ENCODE results near the gene RNPEP.
A peak's percentile ranks its signal among the peaks of the same experiment; 100 is the strongest.

Gene RNPEP

DNA sequence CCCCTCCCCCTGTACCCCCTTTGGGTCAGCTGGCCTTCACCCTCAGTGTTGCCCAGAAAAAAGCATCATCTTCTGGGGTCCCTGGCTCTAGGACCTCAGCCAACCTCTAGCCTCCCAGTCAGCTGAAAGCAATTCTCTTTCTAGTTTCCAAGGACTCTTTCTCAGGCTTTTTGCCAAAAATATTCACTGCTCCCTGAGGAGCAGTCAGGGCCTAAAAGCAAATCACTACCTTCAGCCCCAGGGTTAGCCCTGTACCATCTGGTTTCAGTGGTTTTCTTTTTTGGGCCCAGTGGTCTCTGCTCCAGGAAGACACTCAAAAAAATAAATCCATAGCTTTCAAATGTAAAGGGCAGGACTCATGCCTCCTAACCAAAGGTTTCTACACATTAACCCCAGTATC is 33.0 kb upstream of the RNPEP start:
- no peak overlapping the region for H4K91ac ChIP-seq (ENCODE audit: low read depth, low read length, poor library complexity)
- no peak overlapping the region for H2BK15ac ChIP-seq (ENCODE audit: low read length)
- H3K4me3 ChIP-seq (ENCODE audit: low read length in 2 of 2), result no peak overlapping the region
- H2AFZ ChIP-seq (ENCODE audit: low read length), result no peak overlapping the region
- no peak overlapping the region for H3K4me2 ChIP-seq (ENCODE audit: insufficient read depth, low read length, poor library complexity, severe bottlenecking)
- no peaks in the 10 kb centered on the region for H3K79me1 ChIP-seq (ENCODE audit: low read depth, low read length)
- H3K4me1 ChIP-seq (ENCODE audit: control insufficient read depth in 2 of 2, insufficient read depth in 1 of 2, low read depth in 1 of 2, low read length in 2 of 2), result peaks cover 10% of the 10 kb centered on the region in 2 donors
- no peak overlapping the region for H3K14ac ChIP-seq (ENCODE audit: low read length)
- H3K4ac ChIP-seq (ENCODE audit: low read length), result no peak overlapping the region
- H3K9ac ChIP-seq (ENCODE audit: low read depth, low read length, poor library complexity), result no peak overlapping the region
- peaks cover 0 to 58% (median 12%) of the 10 kb centered on the region in 3 experiments for H3K27me3 ChIP-seq (ENCODE audit: control insufficient read depth in 3 of 3, insufficient read depth in 3 of 3, low read depth in 1 of 3, low read length in 3 of 3)
- H4K8ac ChIP-seq (ENCODE audit: low read depth, low read length), result no peak overlapping the region
- H3K23ac ChIP-seq (ENCODE audit: low read depth, low read length, poor library complexity), result no peak overlapping the region
- no peaks in the 10 kb centered on the region for H3K36me3 ChIP-seq (replicated peaks in 1 of 2; ENCODE audit: control insufficient read depth in 2 of 2, insufficient read depth in 2 of 2, low read length in 2 of 2)
- H3K27ac ChIP-seq (replicated peaks; ENCODE audit: low read length), result no peak overlapping the region
- no peak overlapping the region for H3K18ac ChIP-seq (ENCODE audit: low read length)
- no peak overlapping the region for H2BK12ac ChIP-seq (ENCODE audit: low read length)
- H2BK120ac ChIP-seq (ENCODE audit: low read depth, low read length), result no peak overlapping the region
- H3K9me3 ChIP-seq (replicated peaks in 1 of 2; ENCODE audit: control insufficient read depth in 2 of 2, insufficient read depth in 1 of 2, low read depth in 1 of 2, low read length in 2 of 2), result no peaks in the 10 kb centered on the region
- no peak overlapping the region for H2AK5ac ChIP-seq (ENCODE audit: low read depth, low read length)
- H2BK5ac ChIP-seq (ENCODE audit: low read length), result no peak overlapping the region
- no peak for DNase-seq (ENCODE audit: low spot score)

DNA sequence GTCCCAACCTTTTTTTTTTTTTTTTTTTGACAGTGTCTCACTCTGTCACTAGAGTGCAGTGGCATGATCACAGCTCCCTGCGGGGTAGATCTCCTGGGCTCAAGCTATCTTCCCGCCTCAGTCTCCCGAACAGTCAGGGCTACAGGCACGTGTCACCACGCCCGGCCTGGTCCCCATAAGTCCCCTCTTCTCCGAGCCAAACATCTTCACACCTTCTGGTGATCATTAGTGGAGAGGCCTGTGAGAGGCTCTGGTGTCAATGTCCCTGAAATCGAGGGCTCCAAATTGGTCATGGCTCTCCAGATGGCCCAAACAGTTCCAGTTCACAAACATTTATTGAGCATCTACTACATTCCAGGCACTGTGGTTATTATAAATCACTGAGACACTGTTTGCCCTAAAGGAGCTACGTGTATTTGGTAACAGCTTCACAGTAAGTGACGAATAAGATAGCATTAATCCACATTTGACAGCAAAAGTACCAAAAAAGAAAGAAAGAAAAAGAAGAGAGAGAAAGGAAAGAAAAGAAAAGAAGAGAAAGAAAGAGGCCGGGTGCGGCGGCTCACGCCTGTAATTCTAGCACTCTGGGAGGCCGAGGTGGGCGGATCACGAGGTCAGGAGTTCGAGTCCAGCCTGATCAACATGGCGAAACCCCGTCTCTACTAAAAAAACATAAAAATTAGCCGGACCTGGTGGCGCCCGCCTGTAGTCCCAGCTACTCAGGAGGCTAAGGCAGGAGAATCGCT is 28.0 kb upstream of the RNPEP start:
- H3K9ac ChIP-seq (ENCODE audit: low read depth, low read length, poor library complexity), result no peak overlapping the region
- no peak overlapping the region for H2BK12ac ChIP-seq (ENCODE audit: low read length)
- H3K9me3 ChIP-seq (replicated peaks in 1 of 2; ENCODE audit: control insufficient read depth in 2 of 2, insufficient read depth in 1 of 2, low read depth in 1 of 2, low read length in 2 of 2), result no peaks in the 10 kb centered on the region
- no peak overlapping the region for H3K4ac ChIP-seq (ENCODE audit: low read length)
- no CpG with 5 or more reads among the region's 24 CpGs for WGBS, 2 donors (ENCODE audit: extremely low coverage in 2 of 2, insufficient read length in 2 of 2, insufficient replicate concordance in 1 of 2)
- DNase-seq (ENCODE audit: low spot score), result no peak
- H3K18ac ChIP-seq (ENCODE audit: low read length), result no peak overlapping the region
- H2BK5ac ChIP-seq (ENCODE audit: low read length), result no peak overlapping the region
- H3K4me3 ChIP-seq (ENCODE audit: low read length in 2 of 2), result peak overlapping the region; percentile 82
- no peak overlapping the region for H3K23ac ChIP-seq (ENCODE audit: low read depth, low read length, poor library complexity)
- H3K36me3 ChIP-seq (replicated peaks in 1 of 2; ENCODE audit: control insufficient read depth in 2 of 2, insufficient read depth in 2 of 2, low read length in 2 of 2), result peaks cover 11 to 22% of the 10 kb centered on the region in 2 donors
- no peak overlapping the region for H4K91ac ChIP-seq (ENCODE audit: low read depth, low read length, poor library complexity)
- H3K79me1 ChIP-seq (ENCODE audit: low read depth, low read length), result peaks cover 4% of the 10 kb centered on the region
- H3K4me2 ChIP-seq (ENCODE audit: insufficient read depth, low read length, poor library complexity, severe bottlenecking), result peak overlapping the region; percentile 56
- no peak overlapping the region for H3K27ac ChIP-seq (replicated peaks; ENCODE audit: low read length)
- no peak overlapping the region for H2AK5ac ChIP-seq (ENCODE audit: low read depth, low read length)
- peaks cover 0 to 4% of the 10 kb centered on the region in 2 donors for H3K4me1 ChIP-seq (ENCODE audit: control insufficient read depth in 2 of 2, insufficient read depth in 1 of 2, low read depth in 1 of 2, low read length in 2 of 2)
- H4K8ac ChIP-seq (ENCODE audit: low read depth, low read length), result no peak overlapping the region
- no peak overlapping the region for H2BK15ac ChIP-seq (ENCODE audit: low read length)
- H2BK120ac ChIP-seq (ENCODE audit: low read depth, low read length), result no peak overlapping the region
- H2AFZ ChIP-seq (ENCODE audit: low read length), result peak overlapping the region; percentile 85
- H3K14ac ChIP-seq (ENCODE audit: low read length), result no peak overlapping the region
- H3K27me3 ChIP-seq (ENCODE audit: control insufficient read depth in 3 of 3, insufficient read depth in 3 of 3, low read depth in 1 of 3, low read length in 3 of 3), result peaks cover 0 to 17% (median 0%) of the 10 kb centered on the region in 3 experiments

DNA sequence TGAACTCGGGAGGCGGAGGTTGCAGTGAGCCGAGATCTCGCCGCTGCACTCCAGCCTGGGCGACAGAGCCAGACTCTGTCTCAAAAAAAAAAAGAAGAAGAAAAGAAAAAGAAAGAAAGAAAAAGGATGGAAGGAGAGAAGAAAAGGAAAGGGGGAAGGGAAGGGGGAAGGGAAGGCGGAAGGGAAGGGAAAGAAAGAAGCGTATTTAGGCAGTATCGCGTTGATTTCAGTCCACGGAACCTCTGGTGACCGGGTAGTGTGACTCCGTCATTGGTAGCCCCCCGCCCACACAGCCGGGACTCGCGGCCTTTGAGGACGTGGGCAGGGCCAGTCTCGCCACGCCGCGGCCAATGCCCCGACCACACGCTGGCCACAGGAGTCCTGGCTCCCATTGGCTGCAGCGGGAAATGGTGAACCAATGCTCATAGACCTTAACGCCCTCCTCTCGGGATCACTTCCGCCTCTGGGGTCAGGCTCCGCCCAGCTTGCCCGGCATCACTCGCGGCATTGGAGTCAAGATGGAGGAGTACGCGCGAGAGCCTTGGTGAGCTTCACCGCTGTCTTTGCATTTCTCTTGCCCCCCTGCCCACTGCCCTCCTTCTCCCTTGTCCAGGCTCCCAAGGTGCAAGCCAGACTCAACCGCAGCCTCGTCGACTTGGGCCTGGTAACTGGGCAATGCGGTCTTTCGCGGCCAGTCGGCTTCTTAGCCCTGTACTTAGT is 27.3 kb upstream of the RNPEP start, which contains the start of gene TIMM17A:
Gene TIMM17A (plus strand): TSS at position 495 of the 720 bp plus-strand sequence. CDS start 24 bp downstream, at position 519.
- Histone ChIP-seq H3K36me3 (replicated peaks in 1 of 2; ENCODE audit: control insufficient read depth in 2 of 2, insufficient read depth in 2 of 2, low read length in 2 of 2) (peaks cover 11 to 29% of the 10 kb centered on the region in 2 donors), H3K4me2 (ENCODE audit: insufficient read depth, low read length, poor library complexity, severe bottlenecking) (peak within 1 kb of the TSS; percentile 77), H3K4me3 (ENCODE audit: low read length in 2 of 2) (peak within 1 kb of the TSS; percentile 82), H2BK15ac (ENCODE audit: low read length) (no peak within 1 kb of the TSS), H2BK5ac (ENCODE audit: low read length) (peak within 1 kb of the TSS; percentile 14), H3K9ac (ENCODE audit: low read depth, low read length, poor library complexity) (peak within 1 kb of the TSS; percentile 99), H4K91ac (ENCODE audit: low read depth, low read length, poor library complexity) (no peak within 1 kb of the TSS), H3K18ac (ENCODE audit: low read length) (peak within 1 kb of the TSS; percentile 86), H3K4me1 (ENCODE audit: control insufficient read depth in 2 of 2, insufficient read depth in 1 of 2, low read depth in 1 of 2, low read length in 2 of 2) (peaks cover 0 to 4% of the 10 kb centered on the region in 2 donors), H3K27me3 (ENCODE audit: control insufficient read depth in 3 of 3, insufficient read depth in 3 of 3, low read depth in 1 of 3, low read length in 3 of 3) (peaks cover 0 to 11% (median 0%) of the 10 kb centered on the region in 3 experiments), H2AK5ac (ENCODE audit: low read depth, low read length) (peak within 1 kb of the TSS; percentile 1), H3K27ac (replicated peaks; ENCODE audit: low read length) (peak within 1 kb of the TSS; percentile 39), H3K14ac (ENCODE audit: low read length) (peak within 1 kb of the TSS; percentile 89), H3K9me3 (replicated peaks in 1 of 2; ENCODE audit: control insufficient read depth in 2 of 2, insufficient read depth in 1 of 2, low read depth in 1 of 2, low read length in 2 of 2) (no peaks in the 10 kb centered on the region), H2BK120ac (ENCODE audit: low read depth, low read length) (no peak within 1 kb of the TSS), H2AFZ (ENCODE audit: low read length) (peak within 1 kb of the TSS; percentile 85), H3K79me1 (ENCODE audit: low read depth, low read length) (peaks cover 5% of the 10 kb centered on the region), H3K4ac (ENCODE audit: low read length) (no peak within 1 kb of the TSS), H3K23ac (ENCODE audit: low read depth, low read length, poor library complexity) (peak within 1 kb of the TSS; percentile 93), H2BK12ac (ENCODE audit: low read length) (no peak within 1 kb of the TSS), H4K8ac (ENCODE audit: low read depth, low read length) (no peak within 1 kb of the TSS)
- no CpG with 5 or more reads among the region's 43 CpGs for WGBS, 2 donors (ENCODE audit: extremely low coverage in 2 of 2, insufficient read length in 2 of 2, insufficient replicate concordance in 1 of 2)
- peak; percentile 92 for DNase-seq (ENCODE audit: low spot score)

DNA sequence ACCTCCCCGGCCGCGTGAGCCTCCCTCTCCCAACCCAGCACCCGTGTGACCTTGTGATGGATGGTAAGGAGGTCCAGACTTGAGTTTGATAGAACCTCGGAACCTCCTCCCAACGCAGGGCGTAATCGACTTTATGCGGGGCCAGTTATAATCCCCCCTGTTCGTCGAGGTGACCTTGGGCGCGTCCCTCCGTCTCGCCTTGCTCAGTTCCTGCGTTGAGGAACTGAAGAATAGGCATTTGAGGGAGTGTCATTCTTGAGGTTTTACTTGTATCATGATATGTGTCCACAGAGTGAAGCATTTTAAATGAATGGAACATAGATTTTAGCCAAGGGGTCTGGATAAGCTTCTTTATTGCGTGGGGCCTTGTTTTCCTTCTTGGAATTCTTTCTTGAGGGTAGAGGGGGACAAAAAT is 26.7 kb upstream of the RNPEP start:
- H3K18ac ChIP-seq (ENCODE audit: low read length), result peak overlapping the region; percentile 86

More for the DNA sequence above, 26.7 kb upstream of the RNPEP start:
- peak overlapping the region; percentile 1 for H2AK5ac ChIP-seq (ENCODE audit: low read depth, low read length)
- H3K27me3 ChIP-seq (ENCODE audit: control insufficient read depth in 3 of 3, insufficient read depth in 3 of 3, low read depth in 1 of 3, low read length in 3 of 3), result peaks cover 0 to 6% (median 0%) of the 10 kb centered on the region in 3 experiments
- no peak for DNase-seq (ENCODE audit: low spot score)
- H3K4me3 ChIP-seq (ENCODE audit: low read length in 2 of 2), result peak overlapping the region; percentile 82
- H2BK15ac ChIP-seq (ENCODE audit: low read length), result no peak overlapping the region
- peak overlapping the region; percentile 89 for H3K14ac ChIP-seq (ENCODE audit: low read length)
- peak overlapping the region; percentile 99 for H3K9ac ChIP-seq (ENCODE audit: low read depth, low read length, poor library complexity)
- H2BK120ac ChIP-seq (ENCODE audit: low read depth, low read length), result no peak overlapping the region
- no peaks in the 10 kb centered on the region for H3K9me3 ChIP-seq (replicated peaks in 1 of 2; ENCODE audit: control insufficient read depth in 2 of 2, insufficient read depth in 1 of 2, low read depth in 1 of 2, low read length in 2 of 2)
- no peak overlapping the region for H2BK12ac ChIP-seq (ENCODE audit: low read length)
- no peak overlapping the region for H4K91ac ChIP-seq (ENCODE audit: low read depth, low read length, poor library complexity)
- peaks cover 11 to 34% of the 10 kb centered on the region in 2 donors for H3K36me3 ChIP-seq (replicated peaks in 1 of 2; ENCODE audit: control insufficient read depth in 2 of 2, insufficient read depth in 2 of 2, low read length in 2 of 2)
- peak overlapping the region; percentile 85 for H2AFZ ChIP-seq (ENCODE audit: low read length)
- H3K4me1 ChIP-seq (ENCODE audit: control insufficient read depth in 2 of 2, insufficient read depth in 1 of 2, low read depth in 1 of 2, low read length in 2 of 2), result peaks cover 0 to 4% of the 10 kb centered on the region in 2 donors
- H3K4ac ChIP-seq (ENCODE audit: low read length), result no peak overlapping the region
- H3K23ac ChIP-seq (ENCODE audit: low read depth, low read length, poor library complexity), result peak overlapping the region; percentile 93
- H2BK5ac ChIP-seq (ENCODE audit: low read length), result peak overlapping the region; percentile 14
- whole genome bisulfite sequencing, 2 donors (ENCODE audit: extremely low coverage in 2 of 2, insufficient read length in 2 of 2, insufficient replicate concordance in 1 of 2), result no CpG with 5 or more reads among the region's 17 CpGs
- H3K4me2 ChIP-seq (ENCODE audit: insufficient read depth, low read length, poor library complexity, severe bottlenecking), result peak overlapping the region; percentile 77
- H3K79me1 ChIP-seq (ENCODE audit: low read depth, low read length), result peaks cover 5% of the 10 kb centered on the region
- H3K27ac ChIP-seq (replicated peaks; ENCODE audit: low read length), result peak overlapping the region; percentile 39
- H4K8ac ChIP-seq (ENCODE audit: low read depth, low read length), result no peak overlapping the region

All from neuronal stem cell (in vitro differentiated cells).